Measurements from ENCODE around the gene CARS2. TPM values are rescaled to one million over a fixed set of nuclear protein-coding genes. Genes with fewer than 3 reads are reported as not detected.

The CARS2 gene
- total and polyA plus RNA-seq, 2 donors from 2014 or later = 57.1 to 57.9 TPM

DNA sequence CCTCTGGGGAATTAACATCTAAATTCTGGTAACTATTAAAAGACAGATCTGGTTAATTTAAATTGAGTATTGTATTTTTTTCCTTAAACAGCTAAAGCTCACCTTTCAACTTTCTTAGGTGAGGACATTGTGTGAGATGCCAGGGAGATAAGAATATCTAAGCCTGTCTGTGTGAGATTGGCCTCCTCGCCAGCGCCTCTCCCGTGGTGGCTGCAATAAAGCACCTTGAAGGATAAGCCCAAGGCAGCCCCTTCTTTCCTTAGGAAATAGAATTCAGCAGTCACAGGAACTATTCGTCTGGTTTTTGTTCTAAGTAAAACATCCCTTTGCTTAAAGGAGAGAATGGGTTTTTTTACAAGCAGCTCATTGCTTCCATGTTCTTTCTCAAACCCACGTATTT, 66.0 kb downstream of the CARS2 start:
- Histone ChIP-seq H3K9me3 (ENCODE audit: control insufficient read depth in 2 of 3, insufficient read depth in 1 of 3, low read length in 3 of 3) (no peaks in the 10 kb centered on the region), H3K4me3 (ENCODE audit: low read length in 3 of 3) (no peak overlapping the region), H3K27me3 (ENCODE audit: control insufficient read depth, insufficient read depth, low read length) (no peaks in the 10 kb centered on the region), H3K4me1 (ENCODE audit: control insufficient read depth in 2 of 3, insufficient read depth in 2 of 3, low read depth in 1 of 3, low read length in 3 of 3) (peaks cover 0 to 6% (median 0%) of the 10 kb centered on the region in 3 donors), H3K27ac (ENCODE audit: low read depth in 2 of 2, low read length in 2 of 2) (no peak overlapping the region), H3K9ac (ENCODE audit: low read length in 3 of 3) (no peak overlapping the region), H3K36me3 (ENCODE audit: control insufficient read depth in 2 of 3, insufficient read depth in 3 of 3, low read length in 3 of 3) (peaks cover 15 to 67% (median 40%) of the 10 kb centered on the region in 3 donors)
- TF ChIP-seq, protein P1, sequence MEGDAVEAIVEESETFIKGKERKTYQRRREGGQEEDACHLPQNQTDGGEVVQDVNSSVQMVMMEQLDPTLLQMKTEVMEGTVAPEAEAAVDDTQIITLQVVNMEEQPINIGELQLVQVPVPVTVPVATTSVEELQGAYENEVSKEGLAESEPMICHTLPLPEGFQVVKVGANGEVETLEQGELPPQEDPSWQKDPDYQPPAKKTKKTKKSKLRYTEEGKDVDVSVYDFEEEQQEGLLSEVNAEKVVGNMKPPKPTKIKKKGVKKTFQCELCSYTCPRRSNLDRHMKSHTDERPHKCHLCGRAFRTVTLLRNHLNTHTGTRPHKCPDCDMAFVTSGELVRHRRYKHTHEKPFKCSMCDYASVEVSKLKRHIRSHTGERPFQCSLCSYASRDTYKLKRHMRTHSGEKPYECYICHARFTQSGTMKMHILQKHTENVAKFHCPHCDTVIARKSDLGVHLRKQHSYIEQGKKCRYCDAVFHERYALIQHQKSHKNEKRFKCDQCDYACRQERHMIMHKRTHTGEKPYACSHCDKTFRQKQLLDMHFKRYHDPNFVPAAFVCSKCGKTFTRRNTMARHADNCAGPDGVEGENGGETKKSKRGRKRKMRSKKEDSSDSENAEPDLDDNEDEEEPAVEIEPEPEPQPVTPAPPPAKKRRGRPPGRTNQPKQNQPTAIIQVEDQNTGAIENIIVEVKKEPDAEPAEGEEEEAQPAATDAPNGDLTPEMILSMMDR (IDR thresholded peaks at IDR 0.05; ENCODE audit: borderline replicate concordance, extremely low read depth, insufficient read depth) = no peak
- intact Hi-C loops (cut with DNase I) = no loop called here
- FAIRE-seq (no peak), DNase-seq (no peak)

DNA sequence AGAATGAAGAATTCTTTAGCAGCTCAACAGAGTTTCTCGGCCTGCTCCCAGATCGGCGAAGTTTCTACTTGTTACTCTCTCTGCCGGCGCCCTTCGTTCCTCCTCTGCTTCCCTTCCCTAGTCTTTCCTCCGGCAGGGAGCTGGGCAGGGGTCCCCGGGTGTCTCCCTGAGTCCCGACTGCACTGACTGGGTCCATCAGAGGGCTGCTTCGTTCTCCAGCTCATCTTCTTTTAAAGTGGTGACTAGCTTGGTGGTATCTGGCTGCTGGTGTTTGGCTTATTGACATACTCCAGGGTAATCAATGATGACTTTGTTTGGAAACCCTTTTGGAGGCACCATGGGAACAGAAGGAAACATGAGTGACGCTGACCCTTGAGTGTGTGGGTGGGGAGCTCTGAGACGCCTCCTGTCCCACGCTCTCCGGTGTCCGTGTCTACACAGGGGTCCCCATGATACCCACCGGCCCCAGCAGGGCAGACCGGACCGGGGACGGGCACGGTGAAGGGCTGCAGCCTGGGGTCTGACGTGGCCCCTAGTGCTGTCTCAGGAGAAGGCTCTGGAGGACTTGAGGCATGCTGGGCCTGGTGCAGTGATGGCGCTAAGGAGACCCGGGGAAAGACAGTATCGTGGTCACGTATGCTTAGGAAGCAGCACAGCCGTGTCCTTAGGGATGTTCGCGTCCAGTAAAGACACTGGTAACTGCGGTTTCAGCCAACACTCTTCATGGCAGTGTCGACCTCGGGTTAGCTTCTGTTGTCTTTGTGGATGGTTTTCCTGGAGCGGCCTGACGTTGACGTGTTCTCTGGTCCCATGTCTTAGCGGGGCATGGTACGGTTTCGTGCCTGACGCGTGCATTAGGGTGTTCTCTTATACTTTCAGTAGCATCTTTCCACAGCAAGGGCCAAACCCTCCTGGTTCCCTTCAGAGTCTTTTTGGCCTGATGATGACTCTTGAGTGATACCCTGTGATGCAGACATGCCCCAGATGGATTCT, 66.8 kb downstream of the CARS2 start:
- Histone ChIP-seq H3K4me3 (ENCODE audit: low read length in 3 of 3) (no peak overlapping the region), H3K36me3 (ENCODE audit: control insufficient read depth in 2 of 3, insufficient read depth in 3 of 3, low read length in 3 of 3) (peaks cover 16 to 73% (median 47%) of the 10 kb centered on the region in 3 donors), H3K4me1 (ENCODE audit: control insufficient read depth in 2 of 3, insufficient read depth in 2 of 3, low read depth in 1 of 3, low read length in 3 of 3) (peaks cover 0 to 2% (median 0%) of the 10 kb centered on the region in 3 donors), H3K9me3 (ENCODE audit: control insufficient read depth in 2 of 3, insufficient read depth in 1 of 3, low read length in 3 of 3) (no peaks in the 10 kb centered on the region), H3K27me3 (ENCODE audit: control insufficient read depth, insufficient read depth, low read length) (no peaks in the 10 kb centered on the region), H3K9ac (ENCODE audit: low read length in 3 of 3) (no peak overlapping the region), H3K27ac (ENCODE audit: low read depth in 2 of 2, low read length in 2 of 2) (no peak overlapping the region)
- intact Hi-C loops (cut with DNase I) = no loop called here
- DNase-seq (no peak), FAIRE-seq (no peak)
- TF ChIP-seq, protein P1 (IDR thresholded peaks at IDR 0.05; ENCODE audit: borderline replicate concordance, extremely low read depth, insufficient read depth) = no peak

DNA sequence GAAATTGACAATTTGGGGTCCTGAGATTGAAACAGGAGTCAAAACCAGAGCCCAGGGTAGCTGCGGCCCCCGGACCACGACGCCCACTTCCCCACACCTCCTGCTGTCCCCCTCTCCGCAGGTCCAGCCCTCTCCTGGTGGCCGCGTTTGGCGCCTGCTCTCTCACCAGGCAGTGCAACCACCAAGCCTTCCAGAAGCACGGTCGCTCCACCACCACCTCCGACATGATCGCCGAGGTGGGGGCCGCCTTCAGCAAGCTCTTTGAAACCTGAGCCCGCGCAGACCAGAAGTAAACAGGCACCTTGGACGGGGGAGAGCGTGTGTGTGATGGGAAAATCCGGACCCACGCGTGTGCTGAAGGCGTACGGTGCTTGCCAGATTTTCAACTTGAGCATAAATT, 67.7 kb downstream of the CARS2 start:
- TF ChIP-seq, protein P1 (IDR thresholded peaks at IDR 0.05; ENCODE audit: borderline replicate concordance, extremely low read depth, insufficient read depth) = no peak
- DNase-seq (peak in 2 of 5 donors; percentile 18 to 57), FAIRE-seq (no peak)
- Histone ChIP-seq H3K36me3 (ENCODE audit: control insufficient read depth in 2 of 3, insufficient read depth in 3 of 3, low read length in 3 of 3) (peaks cover 13 to 66% (median 43%) of the 10 kb centered on the region in 3 donors), H3K27ac (ENCODE audit: low read depth in 2 of 2, low read length in 2 of 2) (no peak overlapping the region), H3K4me1 (ENCODE audit: control insufficient read depth in 2 of 3, insufficient read depth in 2 of 3, low read depth in 1 of 3, low read length in 3 of 3) (peaks cover 0 to 2% (median 0%) of the 10 kb centered on the region in 3 donors), H3K9ac (ENCODE audit: low read length in 3 of 3) (no peak overlapping the region), H3K27me3 (ENCODE audit: control insufficient read depth, insufficient read depth, low read length) (no peaks in the 10 kb centered on the region), H3K4me3 (ENCODE audit: low read length in 3 of 3) (no peak overlapping the region), H3K9me3 (ENCODE audit: control insufficient read depth in 2 of 3, insufficient read depth in 1 of 3, low read length in 3 of 3) (no peaks in the 10 kb centered on the region)
- intact Hi-C loops (cut with DNase I) = no loop called here

All from kidney (tissue), 14 donors.